ENCODE results near the gene STK16. TPM values are rescaled to one million over a fixed set of nuclear protein-coding genes. Genes with fewer than 3 reads are reported as not detected.

The STK16 gene
- total RNA-seq, 1 donor from 2014 or later = 32.0 TPM

Other genes with a start within 250 kb of the STK16 start
- not detected in 2 replicates for gene CFAP65, start 204.0 kb upstream of the STK16 start, total RNA-seq
- 0.09 TPM in 1 of 2 replicates, not detected in the other for gene IHH, start 184.6 kb upstream of the STK16 start, total RNA-seq
- gene NHEJ1, start 84.7 kb upstream of the STK16 start, total RNA-seq = 15.9 and 22.9 TPM in 2 replicates
- gene SLC23A3, start 75.5 kb upstream of the STK16 start, total RNA-seq = 1.3 and 1.9 TPM in 2 replicates
- 56.6 and 58.5 TPM in 2 replicates for gene CNPPD1, start 68.6 kb upstream of the STK16 start, total RNA-seq
- 52.5 and 57.4 TPM in 2 replicates for gene RETREG2, start 67.2 kb upstream of the STK16 start, total RNA-seq
- 27.3 and 33.5 TPM in 2 replicates for gene ZFAND2B, start 38.7 kb upstream of the STK16 start, total RNA-seq
- 22.1 and 25.4 TPM in 2 replicates for gene ABCB6, start 26.5 kb upstream of the STK16 start, total RNA-seq
- 53.1 and 60.5 TPM in 2 replicates for gene ATG9A, start 15.8 kb upstream of the STK16 start, total RNA-seq
- gene ANKZF1, start 15.7 kb upstream of the STK16 start, total RNA-seq = 133 and 142 TPM in 2 replicates
- gene GLB1L, start within 50 bp of the STK16 start, total RNA-seq = 4.2 and 4.4 TPM in 2 replicates
- gene TUBA4B, start 7.8 kb downstream of the STK16 start, total RNA-seq = not detected in 2 replicates
- gene TUBA4A, start 8.4 kb downstream of the STK16 start, total RNA-seq = 220 and 231 TPM in 2 replicates
- 49.8 and 55.6 TPM in 2 replicates for gene DNAJB2, start 33.9 kb downstream of the STK16 start, total RNA-seq
- 1.1 and 1.6 TPM in 2 replicates for gene PTPRN, start 63.9 kb downstream of the STK16 start, total RNA-seq
- gene RESP18, start 87.3 kb downstream of the STK16 start, total RNA-seq = not detected in 2 replicates
- gene DNPEP, start 142.4 kb downstream of the STK16 start, total RNA-seq = 117 and 120 TPM in 2 replicates
- gene DES, start 172.9 kb downstream of the STK16 start, total RNA-seq = not detected in 2 replicates
- not detected in 2 replicates for gene SPEG, start 189.4 kb downstream of the STK16 start, total RNA-seq